Transverse colon (tissue), 4 donors: ENCODE data around the gene KIF1B. TPM values are rescaled to one million over a fixed set of nuclear protein-coding genes. Genes with fewer than 3 reads are reported as not detected.
A peak's percentile ranks its signal among the peaks of the same experiment; 100 is the strongest.

ENCODE experiments used
- DNase-seq: peaks from one replicate; pipeline ENCODE4 v3.0.0-alpha.2; 2019
- H3K27ac ChIP-seq, 4 donors: fragments of 200-600 bp; sonication (generic); 2 replicates each; pipeline ENCODE4 v1.5.1; 2016 to 2018; ENCODE audit warnings: inconsistent platforms in 4 of 4
- H3K27me3 ChIP-seq: fragments of 200-600 bp; sonication (generic); 2 replicates; pipeline ENCODE4 v1.5.1; 2017; ENCODE audit warnings: inconsistent platforms
- H3K36me3 ChIP-seq, 4 donors: fragments of 200-600 bp; sonication (generic); 2 replicates each; pipeline ENCODE4 v1.5.1; 2017 to 2019; ENCODE audit warnings: inconsistent platforms in 4 of 4
- H3K4me1 ChIP-seq, 4 donors: fragments of 200-600 bp; sonication (generic); 2 replicates each; pipeline ENCODE4 v1.5.1; 2017 to 2020; ENCODE audit warnings: inconsistent platforms in 4 of 4
- H3K4me3 ChIP-seq, 4 donors: fragments of 200-600 bp; sonication (generic); 1 replicate in 1 of 4; 2 replicates in 3 of 4; pipeline versions ENCODE4 v1.5.1 to v1.6.1; 2017 to 2019; ENCODE audit warnings: inconsistent platforms in 4 of 4
- H3K9me3 ChIP-seq, 2 donors: fragments of 200-600 bp; sonication (generic); 2 replicates each; pipeline ENCODE4 v1.5.1; 2017 to 2019; ENCODE audit warnings: inconsistent platforms in 2 of 2
- CTCF ChIP-seq, 5 experiments: fragments of 200-600 bp in 3 of 5; fragments of 450-650 bp in 2 of 5; sonication (generic) in 3 of 5; IDR thresholded peaks; 1 replicate in 2 of 5; 2 replicates in 3 of 5; pipeline ENCODE4 v1.5.1; 2016 to 2017; ENCODE audit warnings: antibody characterized with exemption in 5 of 5, inconsistent platforms in 3 of 5, mild to moderate bottlenecking in 2 of 5, moderate library complexity in 1 of 5
- EP300 ChIP-seq: sonication (generic); formaldehyde crosslinking; IDR thresholded peaks from one replicate; pipeline ENCODE4 v1.6.1; 2017; ENCODE audit warnings: antibody characterized with exemption, low read depth
- POLR2A ChIP-seq: fragments of 450-650 bp; IDR thresholded peaks from one replicate; pipeline ENCODE4 v1.6.1; 2016; ENCODE audit warnings: antibody characterized with exemption, mild to moderate bottlenecking, moderate library complexity
- POLR2AphosphoS5 ChIP-seq, 3 donors: sonication (generic); formaldehyde crosslinking; IDR thresholded peaks; one replicate each; pipeline ENCODE4 v1.6.1; 2016; ENCODE audit warnings: antibody characterized with exemption in 3 of 3
- WGBS, 2 donors: methylation state at CpG; one replicate each; pipeline ENCODE4 v1.1.5; 2018; ENCODE audit warnings: low coverage in 1 of 2; 5-methylcytosine and 5-hydroxymethylcytosine counted together
- in situ Hi-C, 4 donors: fragments of 200-750 bp; cut with MboI; loops; one replicate each; pipeline versions ENCODE4 v1.15.0 to v1.15.1; 2017; ENCODE audit warnings: low sequenced_read_pairs in 3 of 4, low pct_ligation_motif_present in 1 of 4, low pct_unique_long_range_greater_than_20kb in 1 of 4
- intact Hi-C: fragments of 100-400 bp; cut with DNase I; formaldehyde crosslinking; loops from one replicate; pipeline ENCODE4 v1.15.1; 2023; ENCODE audit warnings: low total_unique reads
- total RNA-seq, 4 donors: library from RNA; depleted of rRNA; stranded (reverse); fragments of >200 nt; gene quantifications; one replicate each; pipeline ENCODE4 v1.1.0, GENCODE V29; 2016

KIF1B gene
- total RNA-seq, 4 donors from 2014 or later = 50.9 to 87.9 (median 71.4) TPM

- WGBS, 2 donors = 72% methylated on average over 3 of the region's 3 CpGs; no CpG with 5 or more reads in 1 of the 2 donors
- DNase-seq = no peak
- TF ChIP-seq CTCF (IDR thresholded peaks at IDR 0.05) = no peak
- TF ChIP-seq EP300 = peak; percentile 60
- no peak for TF ChIP-seq POLR2A
- peak; percentile 34 to 58 (median 45) for TF ChIP-seq POLR2AphosphoS5 (IDR thresholded peaks at IDR 0.05)
- Histone ChIP-seq H3K9me3 (no peaks in the 10 kb centered on the region), H3K27ac (peak overlapping the region; percentile 31 to 70 (median 50)), H3K27me3 (no peaks in the 10 kb centered on the region), H3K36me3 (peaks cover 0 to 36% (median 13%) of the 10 kb centered on the region in 4 donors), H3K4me1 (peaks cover 0 to 10% (median 0%) of the 10 kb centered on the region in 4 donors), H3K4me3 (no peak overlapping the region)
- intact Hi-C loops = loop anchor here (10.0 kb wide), 1 partner anchor 81 kb away; no protein-coding TSS in a partner anchor
- in situ Hi-C loops = no loop called here
These were observed 75.9 kb downstream of the KIF1B start for GRCh38 chr1:10286244-10286643.

DNA sequence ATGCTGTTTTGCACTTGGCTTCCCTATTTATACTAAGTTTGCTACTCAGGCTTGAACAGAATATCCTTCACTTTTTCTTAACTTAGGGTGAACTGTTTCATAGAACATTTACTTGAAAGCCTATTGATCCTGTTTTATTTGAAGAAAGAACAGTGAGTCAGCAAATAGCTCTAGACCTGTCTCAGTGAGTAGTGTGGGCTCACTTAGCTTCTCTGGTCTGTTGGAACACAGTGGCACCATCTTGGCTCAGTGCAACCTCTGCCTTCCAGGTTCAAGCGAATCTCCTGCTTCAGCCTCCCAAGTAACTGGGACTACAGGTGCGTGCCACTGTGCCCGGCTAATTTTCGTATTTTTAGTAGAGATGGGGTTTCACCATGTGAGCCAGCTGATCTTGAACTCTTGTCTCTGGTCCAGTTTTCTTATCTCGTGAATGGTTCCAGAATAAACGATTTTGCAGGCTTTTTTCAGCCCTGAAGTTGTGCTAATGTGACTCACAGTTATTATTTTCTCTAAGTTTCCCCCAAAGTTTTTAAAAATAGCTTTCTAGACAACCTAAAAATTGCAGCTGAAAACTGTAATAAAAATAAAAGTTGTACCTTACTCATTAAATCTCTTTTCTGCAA lies 76.8 kb downstream of the KIF1B start:
- H3K4me3 ChIP-seq = no peak overlapping the region
- no peaks in the 10 kb centered on the region for H3K9me3 ChIP-seq
- peak overlapping the region; percentile 31 to 70 (median 50) for H3K27ac ChIP-seq
- WGBS, 2 donors = 84 to 85% methylated on average over 5 to 6 of the region's 6 CpGs
- peaks cover 0 to 10% (median 0%) of the 10 kb centered on the region in 4 donors for H3K4me1 ChIP-seq
- intact Hi-C loops (loop anchor here (10.0 kb wide), 1 partner anchor 82 kb away; no protein-coding TSS in a partner anchor), in situ Hi-C loops (no loop called here)
- H3K27me3 ChIP-seq = no peaks in the 10 kb centered on the region
- no peak for DNase-seq
- peaks cover 0 to 30% (median 13%) of the 10 kb centered on the region in 4 donors for H3K36me3 ChIP-seq
- no peak for TF ChIP-seq EP300
- no peak for TF ChIP-seq POLR2A
- TF ChIP-seq CTCF (IDR thresholded peaks at IDR 0.05) = no peak
- no peak for TF ChIP-seq POLR2AphosphoS5 (IDR thresholded peaks at IDR 0.05)

DNA sequence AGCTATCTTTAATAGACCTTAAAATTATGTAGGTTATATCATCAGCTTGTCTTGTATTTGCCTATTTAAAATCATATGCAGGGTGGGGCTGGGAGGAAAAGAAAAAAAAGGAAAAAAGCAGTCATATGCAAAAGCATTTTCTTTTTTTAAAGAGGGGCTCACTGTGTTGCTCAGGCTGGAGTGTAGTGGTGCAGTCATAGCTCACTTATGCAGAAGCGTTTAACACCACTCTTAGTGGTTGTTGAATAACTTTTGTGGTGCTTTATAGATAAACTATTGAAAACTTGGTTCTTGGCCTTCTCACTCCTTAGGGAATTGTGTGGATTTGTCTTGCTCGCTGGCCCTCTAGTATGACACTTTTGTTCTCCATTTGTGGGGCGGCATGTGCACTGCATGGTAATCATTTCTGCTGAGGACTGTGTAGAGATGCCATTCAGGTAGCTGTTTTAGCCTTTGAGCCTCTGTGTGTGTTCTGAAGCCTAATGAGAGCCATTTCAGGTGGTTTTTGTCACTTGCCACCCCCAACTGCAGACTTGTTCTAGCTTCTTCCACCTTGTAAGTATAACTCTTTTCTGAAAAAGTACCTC lies 77.8 kb downstream of the KIF1B start:
- intact Hi-C loops (loop anchor here (10.0 kb wide), 1 partner anchor 83 kb away; no protein-coding TSS in a partner anchor), in situ Hi-C loops (no loop called here)
- Histone ChIP-seq H3K27me3 (no peaks in the 10 kb centered on the region), H3K4me1 (peaks cover 0 to 10% (median 0%) of the 10 kb centered on the region in 4 donors), H3K4me3 (no peak overlapping the region), H3K27ac (no peak overlapping the region), H3K9me3 (no peaks in the 10 kb centered on the region), H3K36me3 (peaks cover 0 to 35% (median 12%) of the 10 kb centered on the region in 4 donors)
- TF ChIP-seq EP300 (no peak), POLR2A (no peak), POLR2AphosphoS5 (IDR thresholded peaks at IDR 0.05) (no peak), CTCF (IDR thresholded peaks at IDR 0.05) (no peak)
- no peak for DNase-seq
- 93 to 95% methylated on average over 2 to 3 of the region's 3 CpGs for WGBS, 2 donors

GRCh38 chr1:10291705-10292104 lies 81.3 kb downstream of the KIF1B start:
- Histone ChIP-seq H3K27ac (no peak overlapping the region), H3K4me1 (peaks cover 0 to 6% (median 0%) of the 10 kb centered on the region in 4 donors), H3K36me3 (peaks cover 0 to 59% (median 13%) of the 10 kb centered on the region in 4 donors), H3K4me3 (no peak overlapping the region), H3K27me3 (no peaks in the 10 kb centered on the region), H3K9me3 (no peaks in the 10 kb centered on the region)
- no peak for TF ChIP-seq CTCF (IDR thresholded peaks at IDR 0.05)
- TF ChIP-seq POLR2A = no peak
- TF ChIP-seq POLR2AphosphoS5 (IDR thresholded peaks at IDR 0.05) = no peak
- TF ChIP-seq EP300 = no peak
- in situ Hi-C loops (no loop called here), intact Hi-C loops (no loop called here)
- 95 to 100% methylated on average over 1 of the region's 1 CpG for WGBS, 2 donors
- no peak for DNase-seq
